ENCODE data around the gene GALR2. TPM values are rescaled to one million over a fixed set of nuclear protein-coding genes. Genes with fewer than 3 reads are reported as not detected.

The GALR2 gene, protein sequence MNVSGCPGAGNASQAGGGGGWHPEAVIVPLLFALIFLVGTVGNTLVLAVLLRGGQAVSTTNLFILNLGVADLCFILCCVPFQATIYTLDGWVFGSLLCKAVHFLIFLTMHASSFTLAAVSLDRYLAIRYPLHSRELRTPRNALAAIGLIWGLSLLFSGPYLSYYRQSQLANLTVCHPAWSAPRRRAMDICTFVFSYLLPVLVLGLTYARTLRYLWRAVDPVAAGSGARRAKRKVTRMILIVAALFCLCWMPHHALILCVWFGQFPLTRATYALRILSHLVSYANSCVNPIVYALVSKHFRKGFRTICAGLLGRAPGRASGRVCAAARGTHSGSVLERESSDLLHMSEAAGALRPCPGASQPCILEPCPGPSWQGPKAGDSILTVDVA
- 0.54 to 2.1 TPM (median 1.8 TPM) in 5 replicates for total RNA-seq (2022; extraction: Qiagen RNA extraction)

DNA sequence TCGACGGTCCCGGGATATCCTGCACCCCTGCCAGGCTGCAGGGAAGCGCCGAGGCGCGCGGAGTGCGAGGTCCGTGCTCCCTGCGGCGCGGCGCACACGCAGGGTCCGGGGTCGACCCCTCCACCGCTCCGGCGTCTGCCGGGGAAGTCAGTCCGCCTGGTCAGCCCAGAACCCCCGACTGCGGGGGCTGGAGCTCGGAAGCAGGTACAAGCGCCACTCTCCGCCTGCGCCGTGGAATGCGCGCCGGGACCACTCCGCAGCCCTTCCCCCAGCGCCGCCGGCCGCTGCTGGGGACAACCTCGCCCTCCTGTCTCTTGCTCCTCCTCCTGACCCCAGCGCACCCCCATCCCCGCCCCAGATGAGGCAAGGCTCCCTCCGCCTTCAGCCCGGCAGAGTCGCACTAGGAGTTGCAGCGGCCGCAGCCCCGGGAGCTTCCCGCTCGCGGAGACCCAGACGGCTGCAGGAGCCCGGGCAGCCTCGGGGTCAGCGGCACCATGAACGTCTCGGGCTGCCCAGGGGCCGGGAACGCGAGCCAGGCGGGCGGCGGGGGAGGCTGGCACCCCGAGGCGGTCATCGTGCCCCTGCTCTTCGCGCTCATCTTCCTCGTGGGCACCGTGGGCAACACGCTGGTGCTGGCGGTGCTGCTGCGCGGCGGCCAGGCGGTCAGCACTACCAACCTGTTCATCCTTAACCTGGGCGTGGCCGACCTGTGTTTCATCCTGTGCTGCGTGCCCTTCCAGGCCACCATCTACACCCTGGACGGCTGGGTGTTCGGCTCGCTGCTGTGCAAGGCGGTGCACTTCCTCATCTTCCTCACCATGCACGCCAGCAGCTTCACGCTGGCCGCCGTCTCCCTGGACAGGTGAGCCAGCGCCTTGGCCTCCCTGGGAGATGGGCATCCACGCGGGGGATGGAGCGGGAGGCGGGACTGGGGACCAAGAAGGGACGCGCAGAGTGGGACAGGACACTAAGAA lies at the start of gene GALR2:
Gene GALR2 (plus strand): TSS at position 392 of the 974 bp plus-strand sequence. CDS start 103 bp downstream, at position 495.

DNA sequence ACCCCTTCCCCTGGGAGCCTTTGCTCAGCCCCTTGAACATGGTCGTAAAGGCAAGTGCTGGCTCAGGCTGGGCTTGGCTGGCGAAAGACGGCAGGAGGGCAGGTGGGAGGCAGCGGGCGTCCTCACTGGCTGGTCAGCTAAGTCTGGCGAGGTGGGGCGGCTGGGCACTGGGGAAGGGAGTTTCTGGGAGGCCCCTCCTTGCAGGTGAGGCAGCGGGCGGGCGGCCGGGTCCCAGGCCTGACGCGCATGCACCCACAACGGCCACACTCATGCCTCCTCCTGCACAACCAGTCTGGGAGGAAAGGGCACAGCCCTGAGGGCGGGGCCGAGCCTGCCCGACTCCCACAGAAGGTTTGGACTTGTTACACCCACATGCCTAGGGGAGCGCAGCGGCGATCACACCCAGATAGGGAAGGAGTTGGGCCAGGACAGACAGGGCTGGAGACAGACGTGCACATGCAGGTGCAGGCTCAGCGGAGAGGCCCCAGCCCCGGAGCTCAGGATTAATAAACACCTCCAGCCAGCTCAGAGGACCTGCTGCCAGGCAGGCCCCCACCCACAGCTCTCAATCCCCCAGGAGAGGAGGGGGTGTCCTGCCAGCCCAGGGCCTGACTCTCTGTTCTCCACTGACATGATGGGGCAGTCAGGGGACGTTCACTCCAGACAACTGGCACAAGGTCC lies 47.3 kb upstream of the GALR2 start, which contains the start of gene EVPL:
Gene EVPL (minus strand): TSS at position 148 of the 681 bp plus-strand sequence. CDS start 108 bp downstream, at position 40.

DNA sequence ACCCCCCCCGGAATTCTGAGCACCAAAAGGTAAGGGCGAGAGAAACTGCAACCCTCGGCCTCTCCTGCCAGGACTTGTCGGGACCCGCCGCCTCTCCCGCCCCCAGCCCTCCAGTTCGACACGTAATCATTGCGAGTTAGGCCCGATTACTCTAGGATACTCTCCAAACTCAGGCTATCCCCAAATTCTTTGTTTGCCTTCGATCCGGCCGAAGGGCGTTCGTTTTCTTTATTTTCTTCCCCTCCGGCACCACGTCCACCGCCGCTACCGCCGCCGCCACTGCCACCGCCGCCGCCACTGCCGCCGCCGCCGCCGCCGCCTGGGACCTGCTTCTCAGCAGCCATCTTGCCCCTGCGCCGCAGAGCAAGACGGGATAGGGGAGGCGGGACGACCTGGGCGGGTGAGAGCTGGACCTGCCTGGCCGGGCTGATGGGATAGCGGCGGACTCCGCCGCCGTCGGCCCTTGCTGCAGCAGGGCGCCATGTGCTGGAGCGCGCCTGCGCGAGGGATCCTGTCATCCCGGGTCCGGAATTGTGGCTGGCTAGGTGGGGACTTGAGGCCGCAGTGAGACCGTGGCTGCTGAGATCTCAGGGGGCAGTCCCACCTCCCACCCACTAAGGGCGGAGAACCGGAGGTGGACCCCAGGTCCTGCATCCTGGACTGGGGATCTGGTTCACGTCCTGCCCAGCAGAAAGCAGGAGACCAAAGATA lies 2.3 kb upstream of the GALR2 start, which contains the start of gene SRP68:
Gene SRP68 (minus strand): TSS at position 370 of the 711 bp plus-strand sequence. CDS start 26 bp downstream, at position 344.

DNA sequence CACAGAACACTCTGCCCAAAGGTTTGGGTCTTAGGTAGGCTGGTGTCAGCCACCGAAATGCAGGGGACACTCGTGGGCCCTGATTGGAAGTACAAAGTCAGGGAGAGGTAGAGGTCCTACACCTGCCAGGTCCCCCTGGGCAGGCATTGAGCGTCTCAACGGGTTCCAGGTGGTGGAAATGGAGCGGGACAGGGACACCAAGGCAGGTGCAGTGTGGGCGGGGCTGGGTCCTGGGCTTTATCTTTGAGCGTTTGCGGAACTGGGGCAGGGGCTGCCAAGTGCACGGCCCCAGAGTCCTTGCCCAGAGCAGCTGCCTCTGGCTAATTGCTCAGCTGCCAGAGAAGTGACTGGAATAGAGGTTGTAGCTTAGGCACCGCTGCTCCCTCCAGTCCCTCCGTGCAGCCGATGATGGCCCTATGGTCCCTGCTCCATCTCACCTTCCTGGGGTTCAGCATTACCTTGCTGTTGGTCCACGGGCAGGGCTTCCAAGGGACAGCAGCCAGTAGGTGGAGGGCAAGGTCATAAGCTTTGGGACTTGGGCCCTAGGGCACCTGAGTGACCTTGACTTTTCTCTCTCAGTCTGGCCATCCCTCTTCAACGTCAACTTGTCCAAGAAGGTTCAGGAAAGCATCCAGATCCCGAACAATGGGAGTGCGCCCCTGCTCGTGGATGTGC lies 4.4 kb downstream of the GALR2 start, which contains the start of gene ZACN:
Gene ZACN (plus strand): TSS at position 323 of the 675 bp plus-strand sequence. CDS start 83 bp downstream, at position 406.

DNA sequence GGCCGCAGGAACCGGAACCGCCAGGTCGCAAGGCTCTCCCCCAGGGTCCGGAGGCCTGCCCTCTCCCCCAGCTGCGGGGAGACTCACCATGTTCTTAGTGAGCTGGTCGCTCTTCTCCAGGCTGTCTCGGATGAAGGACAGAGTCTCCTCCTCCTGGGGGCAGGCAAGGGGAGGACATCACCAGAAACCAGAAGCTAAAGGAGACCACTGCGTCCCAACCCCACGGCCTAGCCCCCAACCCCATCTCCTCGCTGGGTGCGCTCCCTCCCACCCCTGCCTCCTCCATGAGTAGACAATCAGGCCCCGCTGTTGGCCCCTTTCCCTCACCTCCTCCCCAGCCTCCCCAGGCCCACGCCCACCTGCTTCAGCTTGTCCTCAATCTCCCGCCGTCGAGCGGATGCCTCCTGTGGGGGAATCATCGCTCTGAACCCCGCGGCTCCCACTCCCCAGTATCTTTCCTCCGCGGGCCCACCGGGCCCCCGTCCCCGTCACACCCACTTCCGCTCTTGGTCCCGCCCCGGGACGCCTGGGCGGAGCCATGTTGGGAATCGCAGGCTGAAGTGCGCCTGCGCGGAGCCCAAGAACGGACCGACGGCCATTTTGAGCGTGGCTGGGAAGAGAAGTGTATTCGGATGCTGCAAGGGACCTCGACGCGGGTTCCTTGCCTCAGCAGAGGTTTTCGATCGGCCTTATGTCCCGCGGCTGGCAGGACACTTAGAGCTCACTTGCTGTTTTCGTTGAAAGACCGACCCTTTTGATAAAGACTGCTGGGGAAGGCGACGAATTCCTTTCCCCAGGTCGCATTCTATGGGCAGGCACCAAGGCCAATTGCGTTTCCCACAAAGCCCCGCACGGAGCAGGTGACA lies 28.9 kb downstream of the GALR2 start, which contains the start of gene EXOC7:
Gene EXOC7 (minus strand): TSS at position 514 of the 866 bp plus-strand sequence. CDS start 95 bp downstream, at position 419.

Other genes with a start within 250 kb of the GALR2 start
- gene UNC13D, start 230.4 kb upstream of the GALR2 start, total RNA-seq (2022; extraction: Qiagen RNA extraction): 2.8 to 6.6 TPM (median 6.2 TPM) in 5 replicates
- gene WBP2, start 219.4 kb upstream of the GALR2 start, total RNA-seq (2022; extraction: Qiagen RNA extraction): 79.2 to 91.0 TPM (median 85.9 TPM) in 5 replicates
- 137 to 190 TPM (median 173 TPM) in 5 replicates for gene TRIM47, start 196.2 kb upstream of the GALR2 start, total RNA-seq (2022; extraction: Qiagen RNA extraction)
- gene TRIM65, start 177.8 kb upstream of the GALR2 start, total RNA-seq (2022; extraction: Qiagen RNA extraction): 27.9 to 41.7 TPM (median 38.6 TPM) in 5 replicates
- gene MRPL38, start 169.9 kb upstream of the GALR2 start, total RNA-seq (2022; extraction: Qiagen RNA extraction): 82.5 to 130 TPM (median 123 TPM) in 5 replicates
- 5.1 to 9.4 TPM (median 8.9 TPM) in 5 replicates for gene FBF1, start 133.7 kb upstream of the GALR2 start, total RNA-seq (2022; extraction: Qiagen RNA extraction)
- gene ACOX1, start 95.6 kb upstream of the GALR2 start, total RNA-seq (2022; extraction: Qiagen RNA extraction): 13.5 to 18.4 TPM (median 16.6 TPM) in 5 replicates
- 20.6 to 26.5 TPM (median 25.5 TPM) in 5 replicates for gene TEN1, start 95.5 kb upstream of the GALR2 start, total RNA-seq (2022; extraction: Qiagen RNA extraction)
- 4.2 to 6.2 TPM (median 4.7 TPM) in 5 replicates for gene CDK3, start 73.9 kb upstream of the GALR2 start, total RNA-seq (2022; extraction: Qiagen RNA extraction)
- 15.7 to 21.0 TPM (median 16.7 TPM) in 5 replicates for gene EVPL, start 47.5 kb upstream of the GALR2 start, total RNA-seq (2022; extraction: Qiagen RNA extraction)
- gene SRP68, start 2.3 kb upstream of the GALR2 start, total RNA-seq (2022; extraction: Qiagen RNA extraction): 76.1 to 80.1 TPM (median 78.6 TPM) in 5 replicates
- 0.10 to 0.36 TPM (median 0.22 TPM) in 5 replicates for gene ZACN, start 4.4 kb downstream of the GALR2 start, total RNA-seq (2022; extraction: Qiagen RNA extraction)
- 53.7 to 67.5 TPM (median 64.7 TPM) in 5 replicates for gene EXOC7, start 29.0 kb downstream of the GALR2 start, total RNA-seq (2022; extraction: Qiagen RNA extraction)
- 0.41 to 0.80 TPM (median 0.70 TPM) in 5 replicates for gene FOXJ1, start 66.5 kb downstream of the GALR2 start, total RNA-seq (2022; extraction: Qiagen RNA extraction)
- 6.4 to 9.5 TPM (median 7.3 TPM) in 5 replicates for gene RNF157, start 165.7 kb downstream of the GALR2 start, total RNA-seq (2022; extraction: Qiagen RNA extraction)
- gene UBALD2, start 190.6 kb downstream of the GALR2 start, total RNA-seq (2022; extraction: Qiagen RNA extraction): 76.2 to 129 TPM (median 117 TPM) in 5 replicates
- gene QRICH2, start 233.5 kb downstream of the GALR2 start, total RNA-seq (2022; extraction: Qiagen RNA extraction): 0.45 to 1.5 TPM (median 1.2 TPM) in 5 replicates

Data from A549 treated with Mapracorat at 1 μM for 4 hours (cell line).